GM03348 (cell line): Measurements from ENCODE around the gene TMCC1.
"Not testable (repeated sequence)": the region's sequence is repeated elsewhere in the genome, so short reads cannot be mapped to it uniquely, and the experiment has no call there.

ENCODE experiments used
- DNase-seq: peaks from one replicate; pipeline ENCODE4 v3.0.0; 2012; ENCODE audit warnings: low spot score

Gene TMCC1

GRCh38 chr3:129620828-129621559 lies 272.5 kb downstream of the TMCC1 start:
- DNase-seq = no peak

GRCh38 chr3:129619726-129620162 lies 273.8 kb downstream of the TMCC1 start:
- no peak for DNase-seq

- no peak for DNase-seq
Measured at GRCh38 chr3:129618901-129619671, 274.4 kb downstream of the TMCC1 start.

GRCh38 chr3:129618186-129618820 lies 275.2 kb downstream of the TMCC1 start:
- no peak for DNase-seq

- DNase-seq = no peak
Measured at GRCh38 chr3:129617381-129618185, 275.9 kb downstream of the TMCC1 start.

- DNase-seq = peak; percentile 75
Measured at GRCh38 chr3:129616713-129617112, 276.8 kb downstream of the TMCC1 start.

- DNase-seq = no peak
Measured at GRCh38 chr3:129616291-129616690, 277.2 kb downstream of the TMCC1 start.

GRCh38 chr3:129615751-129616281 lies 277.7 kb downstream of the TMCC1 start:
- no peak for DNase-seq

GRCh38 chr3:129614927-129615363 lies 278.6 kb downstream of the TMCC1 start:
- DNase-seq = no peak

- DNase-seq = no peak
Measured at GRCh38 chr3:129614435-129614834, 279.1 kb downstream of the TMCC1 start.

GRCh38 chr3:129613367-129613740 lies 280.2 kb downstream of the TMCC1 start:
- no peak for DNase-seq

GRCh38 chr3:129612534-129613366 lies 280.8 kb downstream of the TMCC1 start:
- DNase-seq = peak; percentile 50

- peak; percentile 79 for DNase-seq
Measured at GRCh38 chr3:129611812-129612533, 281.5 kb downstream of the TMCC1 start.

- no peak for DNase-seq
Measured at GRCh38 chr3:129611446-129611800, 282.1 kb downstream of the TMCC1 start.

- DNase-seq = not testable (repeated sequence)
Measured at GRCh38 chr3:129610794-129611445, 282.6 kb downstream of the TMCC1 start.

GRCh38 chr3:129610276-129610675 lies 283.2 kb downstream of the TMCC1 start:
- no peak for DNase-seq

- DNase-seq = no peak
Measured at GRCh38 chr3:129609591-129610182, 283.8 kb downstream of the TMCC1 start.

- no peak for DNase-seq
Measured at GRCh38 chr3:129608936-129609590, 284.4 kb downstream of the TMCC1 start.
